ENCODE measurements around the gene EMX1.

GRCh38 chr2:72961036-72961720 is 43.9 kb downstream of the EMX1 start:
- TF ChIP-seq CTCF (IDR thresholded peaks at IDR 0.05) = no peak
- no peak for TF ChIP-seq POLR2A (IDR thresholded peaks at IDR 0.05)

All from testis (tissue), 2 donors.